Measurements from ENCODE around the gene COX7A2.

The COX7A2 gene

GRCh38 chr6:75266716-75267291 is 23.2 kb upstream of the COX7A2 start:
- no peak overlapping the region for H3K27ac ChIP-seq (ENCODE audit: low read depth, low read length)

DNA sequence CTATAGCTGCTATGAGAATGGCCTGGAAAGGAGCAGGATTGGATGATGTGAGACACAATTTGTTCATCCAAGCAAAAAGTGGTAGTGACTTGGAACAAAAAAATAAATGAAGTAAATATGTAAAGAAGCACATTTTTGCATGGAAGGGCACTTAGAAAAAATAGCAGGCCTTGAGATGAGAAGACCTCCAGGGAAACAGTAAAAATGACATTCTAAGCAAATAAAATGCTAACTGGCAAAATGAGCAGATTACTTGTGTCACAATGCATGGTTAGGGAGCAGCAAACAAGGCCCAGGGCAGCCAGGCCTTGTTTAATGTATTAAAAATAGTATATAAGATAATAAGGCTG is 19.8 kb upstream of the COX7A2 start:
- Histone ChIP-seq H3K36me3 (ENCODE audit: insufficient read depth, low read length) (peaks cover 34% of the 10 kb centered on the region), H3K9ac (ENCODE audit: low read length) (no peak overlapping the region), H3K4me1 (ENCODE audit: insufficient read depth, low read length) (peaks cover 14% of the 10 kb centered on the region), H3K27ac (ENCODE audit: low read depth, low read length) (no peak overlapping the region), H3K9me3 (ENCODE audit: low read length) (no peaks in the 10 kb centered on the region), H3K4me3 (ENCODE audit: low read depth in 1 of 2, low read length in 2 of 2) (no peak overlapping the region), H3K27me3 (ENCODE audit: control insufficient read depth in 1 of 2, insufficient read depth in 2 of 2, low read length in 2 of 2) (no peaks in the 10 kb centered on the region)

More at GRCh38 chr6:75266716-75267291, 23.2 kb upstream of the COX7A2 start:
- Histone ChIP-seq H3K4me3 (ENCODE audit: low read depth in 1 of 2, low read length in 2 of 2) (no peak overlapping the region), H3K27me3 (ENCODE audit: control insufficient read depth in 1 of 2, insufficient read depth in 2 of 2, low read length in 2 of 2) (no peaks in the 10 kb centered on the region), H3K9ac (ENCODE audit: low read length) (no peak overlapping the region), H3K4me1 (ENCODE audit: insufficient read depth, low read length) (peaks cover 17% of the 10 kb centered on the region), H3K9me3 (ENCODE audit: low read length) (no peaks in the 10 kb centered on the region), H3K36me3 (ENCODE audit: insufficient read depth, low read length) (peaks cover 10% of the 10 kb centered on the region)

GRCh38 chr6:75262716-75263400 is 19.3 kb upstream of the COX7A2 start:
- Histone ChIP-seq H3K36me3 (ENCODE audit: insufficient read depth, low read length) (peaks cover 38% of the 10 kb centered on the region), H3K27ac (ENCODE audit: low read depth, low read length) (no peak overlapping the region), H3K4me3 (ENCODE audit: low read depth in 1 of 2, low read length in 2 of 2) (no peak overlapping the region), H3K9me3 (ENCODE audit: low read length) (no peaks in the 10 kb centered on the region), H3K27me3 (ENCODE audit: control insufficient read depth in 1 of 2, insufficient read depth in 2 of 2, low read length in 2 of 2) (no peaks in the 10 kb centered on the region), H3K9ac (ENCODE audit: low read length) (no peak overlapping the region), H3K4me1 (ENCODE audit: insufficient read depth, low read length) (peaks cover 10% of the 10 kb centered on the region)

- no peak overlapping the region for H3K4me3 ChIP-seq (ENCODE audit: low read depth in 1 of 2, low read length in 2 of 2)
- no peaks in the 10 kb centered on the region for H3K4me1 ChIP-seq (ENCODE audit: insufficient read depth, low read length)
- no peaks in the 10 kb centered on the region for H3K27me3 ChIP-seq (ENCODE audit: control insufficient read depth in 1 of 2, insufficient read depth in 2 of 2, low read length in 2 of 2)
- no peak overlapping the region for H3K9ac ChIP-seq (ENCODE audit: low read length)
- peaks cover 41% of the 10 kb centered on the region for H3K36me3 ChIP-seq (ENCODE audit: insufficient read depth, low read length)
- no peak overlapping the region for H3K27ac ChIP-seq (ENCODE audit: low read depth, low read length)
- H3K9me3 ChIP-seq (ENCODE audit: low read length) = no peaks in the 10 kb centered on the region
Measured at GRCh38 chr6:75261299-75261698, 17.7 kb upstream of the COX7A2 start.

- H3K27ac ChIP-seq (ENCODE audit: low read depth, low read length) = no peak overlapping the region
- H3K4me3 ChIP-seq (ENCODE audit: low read depth in 1 of 2, low read length in 2 of 2) = no peak overlapping the region
- H3K9me3 ChIP-seq (ENCODE audit: low read length) = no peaks in the 10 kb centered on the region
- no peaks in the 10 kb centered on the region for H3K4me1 ChIP-seq (ENCODE audit: insufficient read depth, low read length)
- no peak overlapping the region for H3K9ac ChIP-seq (ENCODE audit: low read length)
- H3K27me3 ChIP-seq (ENCODE audit: control insufficient read depth in 1 of 2, insufficient read depth in 2 of 2, low read length in 2 of 2) = no peaks in the 10 kb centered on the region
- H3K36me3 ChIP-seq (ENCODE audit: insufficient read depth, low read length) = peaks cover 57% of the 10 kb centered on the region
Measured at GRCh38 chr6:75257343-75258087, 13.9 kb upstream of the COX7A2 start.

DNA sequence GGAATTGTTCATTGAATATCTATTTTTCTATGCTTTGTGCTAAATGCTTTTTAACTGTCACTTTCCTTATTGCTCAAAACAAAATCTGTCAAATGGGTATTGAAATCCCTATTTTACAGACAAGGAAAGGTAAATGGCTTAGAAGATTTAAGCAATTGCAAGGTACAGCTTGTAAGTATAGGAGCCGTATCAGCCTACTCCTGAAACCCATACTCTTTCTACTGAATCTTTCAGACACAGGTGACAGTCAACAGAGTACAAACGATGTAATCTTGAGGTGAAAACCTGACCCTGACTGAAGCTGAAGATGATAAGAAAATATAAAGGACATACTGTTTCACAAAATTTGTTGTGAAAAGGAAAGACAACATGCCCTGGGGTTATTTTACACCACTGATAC is 7.0 kb upstream of the COX7A2 start:
- Histone ChIP-seq H3K4me1 (ENCODE audit: insufficient read depth, low read length) (no peaks in the 10 kb centered on the region), H3K27me3 (ENCODE audit: control insufficient read depth in 1 of 2, insufficient read depth in 2 of 2, low read length in 2 of 2) (no peaks in the 10 kb centered on the region), H3K4me3 (ENCODE audit: low read depth in 1 of 2, low read length in 2 of 2) (no peak overlapping the region), H3K9ac (ENCODE audit: low read length) (no peak overlapping the region), H3K36me3 (ENCODE audit: insufficient read depth, low read length) (peaks cover 19% of the 10 kb centered on the region), H3K27ac (ENCODE audit: low read depth, low read length) (no peak overlapping the region), H3K9me3 (ENCODE audit: low read length) (no peaks in the 10 kb centered on the region)

DNA sequence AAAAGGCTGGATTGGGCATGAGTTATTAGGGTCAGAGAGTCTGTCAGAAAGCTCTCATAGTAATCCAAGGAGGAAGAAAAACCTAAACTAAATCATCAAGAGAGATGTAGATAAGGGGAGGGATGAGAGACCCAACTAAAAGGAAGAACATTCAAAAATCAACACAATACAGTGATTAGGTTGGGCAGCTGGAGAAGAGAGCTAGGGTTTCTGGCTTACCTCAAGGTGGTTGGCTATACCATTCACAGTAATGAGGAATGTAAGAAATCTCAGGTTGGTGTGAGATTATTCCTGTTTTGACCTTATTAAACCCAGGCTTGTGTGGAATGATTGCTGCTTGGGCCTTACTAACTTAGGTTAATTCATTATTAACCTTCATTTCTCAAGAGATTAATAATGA is 6.2 kb upstream of the COX7A2 start:
- Histone ChIP-seq H3K27me3 (ENCODE audit: control insufficient read depth in 1 of 2, insufficient read depth in 2 of 2, low read length in 2 of 2) (no peaks in the 10 kb centered on the region), H3K9me3 (ENCODE audit: low read length) (no peaks in the 10 kb centered on the region), H3K9ac (ENCODE audit: low read length) (no peak overlapping the region), H3K27ac (ENCODE audit: low read depth, low read length) (no peak overlapping the region), H3K36me3 (ENCODE audit: insufficient read depth, low read length) (peaks cover 12% of the 10 kb centered on the region), H3K4me3 (ENCODE audit: low read depth in 1 of 2, low read length in 2 of 2) (no peak overlapping the region), H3K4me1 (ENCODE audit: insufficient read depth, low read length) (no peaks in the 10 kb centered on the region)

GRCh38 chr6:75246386-75246785 is 2.8 kb upstream of the COX7A2 start:
- Histone ChIP-seq H3K27me3 (ENCODE audit: control insufficient read depth in 1 of 2, insufficient read depth in 2 of 2, low read length in 2 of 2) (no peaks in the 10 kb centered on the region), H3K4me3 (ENCODE audit: low read depth in 1 of 2, low read length in 2 of 2) (no peak overlapping the region), H3K4me1 (ENCODE audit: insufficient read depth, low read length) (peaks cover 4% of the 10 kb centered on the region), H3K9me3 (ENCODE audit: low read length) (no peaks in the 10 kb centered on the region), H3K36me3 (ENCODE audit: insufficient read depth, low read length) (no peaks in the 10 kb centered on the region), H3K9ac (ENCODE audit: low read length) (no peak overlapping the region), H3K27ac (ENCODE audit: low read depth, low read length) (no peak overlapping the region)

- no peaks in the 10 kb centered on the region for H3K27me3 ChIP-seq (ENCODE audit: control insufficient read depth in 1 of 2, insufficient read depth in 2 of 2, low read length in 2 of 2)
- H3K4me1 ChIP-seq (ENCODE audit: insufficient read depth, low read length) = peaks cover 9% of the 10 kb centered on the region
- peaks cover 13% of the 10 kb centered on the region for H3K36me3 ChIP-seq (ENCODE audit: insufficient read depth, low read length)
- H3K4me3 ChIP-seq (ENCODE audit: low read depth in 1 of 2, low read length in 2 of 2) = peak overlapping the region; percentile 24 to 95
- H3K9ac ChIP-seq (ENCODE audit: low read length) = peak overlapping the region; percentile 27
- H3K27ac ChIP-seq (ENCODE audit: low read depth, low read length) = peak overlapping the region; percentile 83
- H3K9me3 ChIP-seq (ENCODE audit: low read length) = no peaks in the 10 kb centered on the region
Measured at GRCh38 chr6:75244063-75244584, 523 bp upstream of the COX7A2 start.

- no peak overlapping the region for H3K9ac ChIP-seq (ENCODE audit: low read length)
- H3K36me3 ChIP-seq (ENCODE audit: insufficient read depth, low read length) = peaks cover 37% of the 10 kb centered on the region
- no peaks in the 10 kb centered on the region for H3K27me3 ChIP-seq (ENCODE audit: control insufficient read depth in 1 of 2, insufficient read depth in 2 of 2, low read length in 2 of 2)
- no peak overlapping the region for H3K4me3 ChIP-seq (ENCODE audit: low read depth in 1 of 2, low read length in 2 of 2)
- no peaks in the 10 kb centered on the region for H3K9me3 ChIP-seq (ENCODE audit: low read length)
- no peak overlapping the region for H3K27ac ChIP-seq (ENCODE audit: low read depth, low read length)
- peaks cover 22% of the 10 kb centered on the region for H3K4me1 ChIP-seq (ENCODE audit: insufficient read depth, low read length)
Measured at GRCh38 chr6:75236630-75237029, 7.0 kb downstream of the COX7A2 start.

DNA sequence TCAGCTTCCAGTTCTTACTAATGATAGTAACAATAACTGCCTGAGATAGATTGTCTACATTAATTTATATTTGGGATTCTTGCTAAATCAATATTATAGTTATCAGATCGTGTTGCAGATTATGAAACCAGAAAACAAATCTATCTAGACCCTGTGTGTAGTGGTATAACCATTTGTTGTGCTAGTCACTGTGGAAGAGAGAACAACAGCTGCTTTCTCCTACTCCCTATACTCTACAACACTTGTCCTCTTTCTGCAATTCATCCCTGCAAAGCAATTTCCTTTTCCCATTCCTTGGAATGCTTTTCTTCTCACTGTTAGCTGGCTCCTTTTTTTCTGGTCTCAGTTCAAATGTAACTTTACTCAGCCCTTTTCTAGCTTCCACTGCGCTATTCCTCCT is 8.3 kb downstream of the COX7A2 start:
- H3K36me3 ChIP-seq (ENCODE audit: insufficient read depth, low read length) = peaks cover 33% of the 10 kb centered on the region
- no peak overlapping the region for H3K9ac ChIP-seq (ENCODE audit: low read length)
- H3K27ac ChIP-seq (ENCODE audit: low read depth, low read length) = no peak overlapping the region

More for the DNA sequence above, 8.3 kb downstream of the COX7A2 start:
- H3K4me3 ChIP-seq (ENCODE audit: low read depth in 1 of 2, low read length in 2 of 2) = no peak overlapping the region
- H3K27me3 ChIP-seq (ENCODE audit: control insufficient read depth in 1 of 2, insufficient read depth in 2 of 2, low read length in 2 of 2) = no peaks in the 10 kb centered on the region
- H3K4me1 ChIP-seq (ENCODE audit: insufficient read depth, low read length) = peaks cover 15% of the 10 kb centered on the region
- no peaks in the 10 kb centered on the region for H3K9me3 ChIP-seq (ENCODE audit: low read length)

All from muscle layer of colon (tissue), 2 donors.